Measurements from ENCODE around the gene ZC3H7B.

Gene ZC3H7B

DNA sequence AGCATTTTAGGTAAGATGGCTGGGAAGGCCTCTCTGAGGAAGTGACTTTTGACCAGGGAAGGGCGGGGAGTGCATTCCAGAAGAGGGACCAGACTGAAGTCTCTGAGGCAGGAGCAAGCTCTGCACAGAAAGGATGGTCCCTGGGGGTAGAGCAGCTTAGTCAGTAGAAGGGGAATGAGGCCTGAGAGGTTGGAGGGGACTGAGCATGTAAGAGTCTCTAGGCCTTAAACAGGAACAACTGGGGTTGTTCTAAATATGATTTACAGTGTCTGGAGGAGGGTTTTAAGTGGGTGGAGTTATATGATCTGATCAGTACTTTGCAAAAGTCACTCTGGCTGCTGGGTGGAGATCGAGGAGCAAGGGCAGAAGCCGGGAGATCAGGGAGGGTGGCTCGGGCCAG lies 48.8 kb downstream of the ZC3H7B start:
- TF ChIP-seq, protein P1, sequence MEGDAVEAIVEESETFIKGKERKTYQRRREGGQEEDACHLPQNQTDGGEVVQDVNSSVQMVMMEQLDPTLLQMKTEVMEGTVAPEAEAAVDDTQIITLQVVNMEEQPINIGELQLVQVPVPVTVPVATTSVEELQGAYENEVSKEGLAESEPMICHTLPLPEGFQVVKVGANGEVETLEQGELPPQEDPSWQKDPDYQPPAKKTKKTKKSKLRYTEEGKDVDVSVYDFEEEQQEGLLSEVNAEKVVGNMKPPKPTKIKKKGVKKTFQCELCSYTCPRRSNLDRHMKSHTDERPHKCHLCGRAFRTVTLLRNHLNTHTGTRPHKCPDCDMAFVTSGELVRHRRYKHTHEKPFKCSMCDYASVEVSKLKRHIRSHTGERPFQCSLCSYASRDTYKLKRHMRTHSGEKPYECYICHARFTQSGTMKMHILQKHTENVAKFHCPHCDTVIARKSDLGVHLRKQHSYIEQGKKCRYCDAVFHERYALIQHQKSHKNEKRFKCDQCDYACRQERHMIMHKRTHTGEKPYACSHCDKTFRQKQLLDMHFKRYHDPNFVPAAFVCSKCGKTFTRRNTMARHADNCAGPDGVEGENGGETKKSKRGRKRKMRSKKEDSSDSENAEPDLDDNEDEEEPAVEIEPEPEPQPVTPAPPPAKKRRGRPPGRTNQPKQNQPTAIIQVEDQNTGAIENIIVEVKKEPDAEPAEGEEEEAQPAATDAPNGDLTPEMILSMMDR (IDR thresholded peaks at IDR 0.05; ENCODE audit: low read depth, low read length) = no peak
- no peak overlapping the region for H3K4me3 ChIP-seq (ENCODE audit: low read depth, low read length)

DNA sequence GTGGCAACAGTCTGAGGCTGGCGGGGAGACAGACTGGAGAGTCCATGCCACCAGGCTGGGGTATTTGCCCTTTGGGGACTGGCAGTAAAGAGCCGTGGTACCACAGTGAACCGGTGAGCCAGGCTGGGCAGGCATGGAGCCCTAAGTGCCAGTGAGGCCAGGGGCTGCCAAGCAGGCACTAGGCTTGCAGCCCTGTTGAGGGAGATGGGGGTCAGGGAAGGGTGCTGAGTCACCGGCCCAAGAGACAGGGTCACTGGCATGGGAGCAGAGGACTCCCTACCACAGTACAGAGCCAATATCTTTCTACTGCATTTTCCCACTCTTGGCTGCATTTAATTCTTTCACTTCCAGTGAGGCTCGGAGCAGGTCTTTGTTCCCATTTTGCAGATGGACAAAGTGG lies 49.7 kb downstream of the ZC3H7B start:
- TF ChIP-seq, protein P1 (IDR thresholded peaks at IDR 0.05; ENCODE audit: low read depth, low read length) = no peak
- no peak overlapping the region for H3K4me3 ChIP-seq (ENCODE audit: low read depth, low read length)

DNA sequence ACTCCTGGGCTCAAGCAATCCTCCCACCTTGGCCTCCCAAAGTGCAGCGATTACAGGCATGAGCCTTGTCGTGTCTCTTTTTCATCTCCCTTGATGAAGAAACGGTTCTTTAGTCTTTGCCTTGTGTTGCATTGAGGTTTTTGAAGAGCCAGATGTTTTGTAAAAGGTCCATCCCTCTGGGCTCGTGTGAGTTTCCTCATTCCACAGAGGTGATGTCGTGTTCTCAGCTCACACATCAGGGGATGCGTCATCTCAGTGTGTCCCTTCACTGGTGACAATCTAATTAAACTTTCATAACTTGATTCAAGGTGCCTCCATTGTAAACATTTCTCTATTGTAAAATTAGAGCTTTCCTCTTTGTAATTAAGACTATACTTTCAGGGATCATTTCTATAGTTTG lies 50.7 kb downstream of the ZC3H7B start:
- TF ChIP-seq, protein P1 (IDR thresholded peaks at IDR 0.05; ENCODE audit: low read depth, low read length) = no peak
- H3K4me3 ChIP-seq (ENCODE audit: low read depth, low read length) = no peak overlapping the region

DNA sequence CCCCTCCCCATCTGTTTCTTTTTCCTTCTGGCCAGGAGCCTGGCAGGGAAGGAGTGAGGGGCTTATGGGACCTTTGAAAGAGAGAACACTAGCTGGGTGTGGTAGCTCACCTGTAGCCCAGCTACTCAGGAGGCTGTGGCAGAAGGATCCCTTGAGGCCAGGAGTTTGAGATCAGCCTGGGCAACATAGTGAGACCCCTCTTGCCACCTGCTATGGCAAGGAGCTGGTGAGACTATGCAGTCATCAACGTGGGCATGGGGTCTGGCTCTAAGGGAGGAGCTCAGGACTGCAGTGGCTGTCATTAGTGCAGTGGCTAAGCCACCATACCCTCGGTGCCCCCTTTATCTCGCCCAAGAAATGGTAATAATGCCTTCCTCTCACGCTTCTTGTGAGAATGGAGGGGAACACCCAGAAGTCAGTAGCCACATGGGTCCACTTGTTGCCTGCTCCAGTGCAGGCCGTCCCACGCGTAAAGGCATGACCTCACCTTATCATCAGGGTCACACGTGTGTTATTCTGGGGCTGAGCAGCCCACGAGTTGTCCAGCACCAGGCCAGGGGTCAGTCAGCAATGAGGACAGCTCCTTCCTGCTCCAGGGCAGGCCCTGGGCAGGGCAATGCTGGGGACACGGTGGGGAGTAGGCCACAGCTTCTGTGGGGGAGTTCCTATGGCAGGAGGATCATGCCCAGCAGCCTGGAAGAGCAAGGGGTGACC lies 52.7 kb downstream of the ZC3H7B start:
- H3K4me3 ChIP-seq (ENCODE audit: low read depth, low read length) = no peak overlapping the region
- TF ChIP-seq, protein P1 (IDR thresholded peaks at IDR 0.05; ENCODE audit: low read depth, low read length) = no peak

DNA sequence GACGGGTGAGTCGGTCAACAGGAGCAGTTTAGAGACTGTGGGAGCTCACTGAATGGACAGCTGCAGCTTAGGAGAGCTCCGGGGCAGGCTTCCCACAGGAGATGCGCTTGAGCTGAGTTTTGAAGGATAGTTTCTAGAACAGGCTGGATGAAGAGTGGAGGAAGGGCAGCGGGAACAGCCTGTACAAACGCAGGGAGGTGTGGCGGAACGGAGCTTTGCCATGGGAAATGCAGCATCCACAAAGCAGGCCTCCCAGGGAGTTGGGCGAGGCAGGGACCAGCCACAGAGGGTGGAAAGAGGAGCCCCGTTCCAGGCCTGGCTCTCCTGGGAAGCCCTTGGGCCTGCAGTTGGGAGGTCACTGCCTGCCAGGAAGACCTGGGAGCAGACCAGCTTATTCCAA lies 53.7 kb downstream of the ZC3H7B start:
- no peak overlapping the region for H3K4me3 ChIP-seq (ENCODE audit: low read depth, low read length)
- TF ChIP-seq, protein P1 (IDR thresholded peaks at IDR 0.05; ENCODE audit: low read depth, low read length) = no peak

DNA sequence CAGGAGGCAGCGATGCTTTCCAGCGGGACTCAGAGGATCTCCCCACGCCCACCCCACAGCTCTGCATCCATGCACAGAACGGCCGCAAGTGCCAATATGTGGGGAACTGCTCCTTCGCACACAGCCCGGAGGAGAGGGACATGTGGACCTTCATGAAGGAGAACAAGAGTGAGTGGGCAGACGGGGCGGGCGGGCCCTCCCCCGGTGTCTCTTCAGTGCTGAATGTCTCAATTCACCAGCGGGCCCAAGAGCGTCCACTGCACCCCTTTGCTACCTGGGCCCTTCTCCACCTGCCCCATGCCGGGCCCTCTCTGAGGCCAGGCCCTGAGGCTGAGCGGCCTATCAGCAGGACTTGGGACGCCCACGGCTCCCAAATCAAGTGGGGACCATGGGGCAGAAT lies 54.6 kb downstream of the ZC3H7B start:
- no peak overlapping the region for H3K4me3 ChIP-seq (ENCODE audit: low read depth, low read length)
- TF ChIP-seq, protein P1 (IDR thresholded peaks at IDR 0.05; ENCODE audit: low read depth, low read length) = no peak

DNA sequence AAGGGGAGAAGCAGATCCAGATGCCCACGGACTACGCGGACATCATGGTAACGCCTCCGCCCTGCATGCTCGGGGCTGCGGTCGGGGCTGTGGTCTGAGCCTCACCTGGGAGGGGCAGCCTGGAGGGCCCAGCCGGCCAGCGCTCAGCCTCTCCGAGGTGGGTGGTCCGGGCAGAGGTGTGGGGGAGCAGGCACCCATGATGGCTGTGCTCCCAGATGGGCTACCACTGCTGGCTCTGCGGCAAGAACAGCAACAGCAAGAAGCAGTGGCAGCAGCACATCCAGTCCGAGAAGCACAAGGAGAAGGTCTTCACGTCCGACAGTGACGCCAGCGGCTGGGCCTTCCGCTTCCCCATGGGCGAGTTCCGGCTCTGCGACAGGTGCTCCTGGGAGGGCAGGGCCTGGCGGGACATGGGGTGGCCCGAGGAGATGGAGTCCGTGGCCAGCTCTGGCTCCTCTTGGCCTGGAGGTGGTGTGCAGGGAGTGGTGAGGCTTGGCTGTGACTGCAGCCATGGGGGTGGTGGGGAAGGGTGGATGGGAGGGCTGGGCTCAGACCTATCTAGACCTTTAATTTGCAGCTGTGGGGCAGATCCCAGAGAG lies 55.2 kb downstream of the ZC3H7B start:
- TF ChIP-seq, protein P1 (IDR thresholded peaks at IDR 0.05; ENCODE audit: low read depth, low read length) = no peak

More for the DNA sequence above, 55.2 kb downstream of the ZC3H7B start:
- no peak overlapping the region for H3K4me3 ChIP-seq (ENCODE audit: low read depth, low read length)

Data from WI38 (cell line).